Measurements from ENCODE around the gene PTGES.
A peak's percentile ranks its signal among the peaks of the same experiment; 100 is the strongest.
"Not testable (repeated sequence)": the region's sequence is repeated elsewhere in the genome, so short reads cannot be mapped to it uniquely, and the experiment has no call there.

The PTGES gene

GRCh38 chr9:129761293-129761900 is 8.6 kb upstream of the PTGES start:
- H3K4me3 ChIP-seq (ENCODE audit: low read length) = peak overlapping the region; percentile 39
- peak; percentile 94 for DNase-seq (ENCODE audit: low read depth)
- TF ChIP-seq CTCF (conservative IDR thresholded peaks at IDR 0.05; ENCODE audit: low read length) = no peak

DNA sequence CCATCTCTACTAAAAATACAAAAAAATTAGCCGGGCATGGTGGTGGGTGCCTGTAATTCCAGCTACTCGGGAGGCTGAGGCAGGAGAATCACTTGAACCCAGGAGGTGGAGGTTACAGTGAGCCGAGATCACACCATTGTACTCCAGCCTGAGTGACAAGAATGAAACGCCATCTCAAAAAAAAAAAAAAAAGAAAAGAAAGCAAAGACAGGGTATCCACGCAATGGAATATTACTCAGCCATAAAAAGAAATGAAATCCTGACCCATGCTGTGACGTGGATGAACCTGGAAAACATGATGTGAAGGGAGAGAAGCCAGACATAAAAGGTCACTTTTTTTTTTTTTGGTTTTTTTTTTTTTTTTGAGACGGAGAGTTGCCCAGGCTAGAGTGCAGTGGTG is 7.9 kb upstream of the PTGES start:
- not testable (repeated sequence) for DNase-seq (ENCODE audit: low read depth)

DNA sequence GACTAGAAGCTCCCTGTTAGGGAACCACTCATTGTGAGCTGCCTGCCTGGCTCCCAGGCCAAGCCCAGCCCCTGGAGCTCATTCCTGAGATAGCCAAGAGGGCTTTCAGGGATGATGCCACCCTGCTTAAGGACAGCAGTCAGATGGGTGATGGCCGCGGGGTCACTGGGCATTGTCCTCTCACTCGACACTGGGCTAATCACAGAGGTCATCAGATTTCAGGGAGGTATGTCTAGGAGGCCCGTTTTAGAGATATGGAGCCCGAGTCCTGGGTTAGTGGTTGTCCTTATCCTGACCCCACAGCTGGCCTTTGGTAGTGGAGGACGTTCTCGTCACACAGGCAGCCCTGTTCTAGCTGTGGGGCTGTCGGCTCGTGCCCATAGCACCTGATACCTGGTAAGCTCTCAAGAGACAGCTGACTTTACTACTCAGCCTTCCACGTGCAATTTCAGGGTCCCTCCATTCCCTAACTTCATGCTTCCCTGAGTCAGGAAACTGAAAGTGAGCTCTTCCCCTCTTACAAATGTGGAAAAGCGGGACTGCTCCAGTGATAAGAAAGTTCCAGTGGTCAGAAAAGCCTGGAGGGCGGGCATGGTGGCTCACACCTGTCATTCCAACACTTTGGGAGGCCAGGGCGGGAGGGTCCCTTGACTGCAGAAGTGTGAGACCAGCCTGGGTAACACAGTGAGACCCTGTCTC is 7.1 kb upstream of the PTGES start:
- TF ChIP-seq CTCF (conservative IDR thresholded peaks at IDR 0.05; ENCODE audit: low read length) = no peak
- DNase-seq (ENCODE audit: low read depth) = no peak
- H3K4me3 ChIP-seq (ENCODE audit: low read length) = no peak overlapping the region

More for the DNA sequence above, 7.9 kb upstream of the PTGES start:
- not testable (repeated sequence) for H3K4me3 ChIP-seq (ENCODE audit: low read length)

DNA sequence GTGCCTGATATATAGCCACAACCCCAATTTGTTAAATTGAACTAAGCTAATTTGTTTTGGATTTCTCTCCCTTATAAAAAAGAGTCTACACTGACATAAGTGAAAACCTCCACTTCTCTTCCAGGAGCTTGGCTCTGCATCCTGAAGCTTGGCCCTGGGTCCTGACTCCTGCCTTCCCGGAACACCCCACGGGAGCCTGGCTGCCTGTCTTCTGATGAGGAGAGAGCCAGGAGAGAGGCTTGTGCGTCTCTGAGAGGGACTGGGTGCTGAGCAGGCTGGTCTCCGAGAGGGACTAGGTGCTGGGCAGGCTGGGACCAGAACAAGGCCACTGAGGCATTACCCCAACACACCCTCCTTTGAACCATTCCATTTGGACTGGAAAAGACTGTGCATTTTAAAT is 6.5 kb upstream of the PTGES start:
- no peak for DNase-seq (ENCODE audit: low read depth)
- no peak for TF ChIP-seq CTCF (conservative IDR thresholded peaks at IDR 0.05; ENCODE audit: low read length)
- H3K4me3 ChIP-seq (ENCODE audit: low read length) = no peak overlapping the region

GRCh38 chr9:129757045-129757444 is 4.2 kb upstream of the PTGES start:
- TF ChIP-seq CTCF (conservative IDR thresholded peaks at IDR 0.05; ENCODE audit: low read length) = no peak; the same call in 1 of the 2 replicates
- DNase-seq (ENCODE audit: low read depth) = no peak
- H3K4me3 ChIP-seq (ENCODE audit: low read length) = no peak overlapping the region

GRCh38 chr9:129756191-129756590 is 3.3 kb upstream of the PTGES start:
- no peak for TF ChIP-seq CTCF (conservative IDR thresholded peaks at IDR 0.05; ENCODE audit: low read length)
- DNase-seq (ENCODE audit: low read depth) = no peak
- no peak overlapping the region for H3K4me3 ChIP-seq (ENCODE audit: low read length)

GRCh38 chr9:129755151-129755550 is 2.3 kb upstream of the PTGES start:
- TF ChIP-seq CTCF (conservative IDR thresholded peaks at IDR 0.05; ENCODE audit: low read length) = no peak
- no peak overlapping the region for H3K4me3 ChIP-seq (ENCODE audit: low read length)
- DNase-seq (ENCODE audit: low read depth) = no peak

Data from AG10803 (cell line).